CD4-positive, alpha-beta T cell (primary cell): ENCODE results near the gene IL17REL. TPM values are rescaled to one million over a fixed set of nuclear protein-coding genes. Genes with fewer than 3 reads are reported as not detected.
"Not testable (repeated sequence)": the region's sequence is repeated elsewhere in the genome, so short reads cannot be mapped to it uniquely, and the experiment has no call there.

Experiments used
- ATAC-seq: fragments of 200-7000 bp; cut with Tn5 transposase; one replicate; pipeline ENCODE4 v1.10.0; 2022; ENCODE audit warnings: mild to moderate bottlenecking; ENCODE audit not compliant: poor library complexity
- CTCF ChIA-PET: fragments of 350-600 bp; sonication (Branson Sonifier 250); formaldehyde crosslinking; loops from one replicate; lab custom pipeline; 2021; ENCODE audit warnings: antibody characterized with exemption, inconsistent platforms; lab: Charles Lee
- POLR2A ChIA-PET: fragments of 350-600 bp; sonication (Branson Sonifier 250); formaldehyde crosslinking; loops from one replicate; lab custom pipeline; 2021; ENCODE audit warnings: antibody characterized with exemption, inconsistent platforms; lab: Charles Lee
- DNase-seq, 14 experiments: peaks; one replicate each; pipeline ENCODE4 v3.0.0-alpha.2; 2013 to 2020; ENCODE audit warnings: mixed read lengths in 2 of 14
- H3K27ac ChIP-seq, 2 donors: one replicate each; pipeline versions ENCODE4 v1.5.1 to v1.7.0; 2013; ENCODE audit warnings: low read length in 2 of 2, low read depth in 1 of 2, mild to moderate bottlenecking in 1 of 2
- H3K27me3 ChIP-seq, 2 experiments: 1 replicate in 1 of 2; 2 replicates in 1 of 2; pipeline versions ENCODE4 v1.6.1 to v1.7.0; 2013; ENCODE audit warnings: low read length in 2 of 2, control low read depth in 1 of 2, mild to moderate bottlenecking in 1 of 2, moderate library complexity in 1 of 2; ENCODE audit not compliant: insufficient read depth in 2 of 2, control insufficient read depth in 1 of 2
- H3K36me3 ChIP-seq: one replicate; pipeline ENCODE4 v1.6.1; 2013; ENCODE audit warnings: low read length, control low read depth; ENCODE audit not compliant: insufficient read depth
- H3K4me1 ChIP-seq: one replicate; pipeline ENCODE4 v1.6.1; 2013; ENCODE audit warnings: low read length, control low read depth; ENCODE audit not compliant: insufficient read depth
- H3K4me3 ChIP-seq: one replicate; pipeline ENCODE4 v1.5.1; 2013; ENCODE audit warnings: mild to moderate bottlenecking, low read length, moderate library complexity
- H3K9me3 ChIP-seq, 2 experiments: 1 replicate in 1 of 2; 2 replicates in 1 of 2; pipeline versions ENCODE4 v1.6.1 to v1.7.0; 2013; ENCODE audit warnings: low read length in 2 of 2, mild to moderate bottlenecking in 2 of 2, control low read depth in 1 of 2, moderate library complexity in 1 of 2; ENCODE audit not compliant: control insufficient read depth in 1 of 2, insufficient read depth in 1 of 2
- H3K27ac Mint-ChIP-seq: one replicate; pipeline ENCODE4 v1.8.0; 2020; ENCODE audit warnings: mixed read lengths
- H3K27me3 Mint-ChIP-seq: one replicate; pipeline ENCODE4 v1.8.0; 2021; ENCODE audit warnings: mixed read lengths
- H3K36me3 Mint-ChIP-seq: one replicate; pipeline ENCODE4 v1.8.0; 2021; ENCODE audit warnings: low read depth, mixed read lengths
- H3K4me1 Mint-ChIP-seq: one replicate; pipeline ENCODE4 v1.8.0; 2021; ENCODE audit warnings: low read depth, mixed read lengths
- H3K4me3 Mint-ChIP-seq: one replicate; pipeline ENCODE4 v1.8.0; 2020; ENCODE audit warnings: mild to moderate bottlenecking, mixed read lengths
- H3K9me3 Mint-ChIP-seq: one replicate; pipeline ENCODE4 v1.8.0; 2020; ENCODE audit warnings: mixed read lengths
- intact Hi-C, 2 experiments: fragments of 100-400 bp; cut with DNase I in 1 of 2; cut with micrococcal nuclease in 1 of 2; formaldehyde crosslinking; loops; one replicate each; pipeline versions ENCODE4 v1.15.1 to v1.9.0; 2023 to 2025; cut with DNase I, micrococcal nuclease
- total RNA-seq, 174 experiments: library from RNA in 2 of 174; stranded (reverse) in 2 of 174; gene quantifications; one replicate each; pipeline ENCODE4 v1.2.3 and lab custom pipeline; 2021 to 2026
- TF ChIP-seq, protein P1 (sequence below): fragments of 200-600 bp; IDR thresholded peaks from one replicate; pipeline ENCODE4 v1.8.0; 2022; ENCODE audit warnings: antibody characterized with exemption, mild to moderate bottlenecking

Gene IL17REL
- total RNA-seq, 2 experiments from 2014 or later: not detected

DNA sequence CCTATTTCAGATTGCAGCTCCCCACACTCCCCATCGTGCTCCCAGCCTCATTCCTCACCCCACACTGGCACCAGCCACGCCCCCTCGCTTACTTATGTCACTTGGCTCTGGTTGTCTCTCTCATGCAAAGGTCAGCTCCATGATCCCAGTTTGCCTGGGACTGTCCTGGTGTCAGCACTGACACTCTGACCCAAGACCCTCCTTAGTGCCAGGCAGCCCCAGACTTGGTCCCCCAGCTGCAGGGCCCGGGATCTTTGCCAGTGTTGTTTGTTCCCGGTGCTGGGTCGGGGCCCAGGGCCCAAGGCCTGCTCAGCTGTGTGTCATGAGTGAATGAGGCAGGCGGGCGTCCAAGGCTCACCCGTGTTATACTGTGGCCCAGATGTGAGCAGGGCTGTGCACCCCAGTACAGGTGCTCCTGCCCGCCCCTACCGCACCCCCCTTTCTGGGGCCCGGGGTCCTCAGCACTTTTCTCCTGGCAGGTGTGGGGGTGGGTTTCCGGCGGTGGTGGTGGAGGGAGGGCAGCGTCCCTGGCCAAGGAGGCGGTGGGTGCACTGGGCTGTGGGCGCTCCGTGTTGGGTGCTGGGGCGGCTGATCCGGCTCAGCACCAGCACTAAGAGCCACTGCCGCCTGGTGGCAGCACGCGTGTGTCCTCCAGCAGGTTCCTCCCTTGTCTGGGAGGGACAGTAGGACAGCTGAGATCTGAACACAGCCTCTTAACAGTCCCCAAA lies 19.5 kb downstream of the IL17REL start:
- peaks cover 5% of the 10 kb centered on the region for H3K9me3 Mint-ChIP-seq

DNA sequence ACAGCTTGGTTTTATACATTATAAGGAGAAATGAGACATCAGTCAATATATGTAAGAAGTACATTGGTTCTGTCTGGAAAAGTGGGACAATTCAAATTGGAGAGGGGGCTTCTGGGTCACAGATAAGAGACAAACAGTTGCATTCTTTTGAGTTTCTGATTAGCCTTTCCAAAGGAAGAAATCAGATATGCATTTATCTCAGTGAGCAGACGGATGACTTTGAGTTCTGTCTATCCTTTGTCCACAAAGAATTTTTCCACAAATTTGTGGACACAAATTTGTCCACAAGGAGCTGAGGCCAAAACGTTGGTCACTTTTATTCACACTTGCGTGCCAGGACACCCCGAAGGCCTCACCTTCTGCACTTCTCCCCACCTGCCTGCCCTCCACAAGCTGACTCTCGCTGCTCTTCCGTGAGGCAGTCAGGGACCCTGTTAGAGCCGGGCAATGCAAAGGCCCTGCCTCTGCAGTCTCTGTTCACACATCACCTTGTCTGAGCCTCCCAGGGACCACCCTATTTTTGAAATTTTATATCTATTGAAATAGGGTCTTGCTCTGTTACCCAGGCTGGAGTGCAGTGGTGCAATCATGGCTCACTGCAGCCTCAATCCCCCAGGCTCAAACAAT lies 20.5 kb downstream of the IL17REL start:
- H3K27ac ChIP-seq: no peak overlapping the region
- DNase-seq (no peak), ATAC-seq (no peak)
- H3K27me3 ChIP-seq: no peaks in the 10 kb centered on the region
- intact Hi-C loops: loop anchor here in 1 of 2 experiments (2.0 to 5.0 kb wide), 2 partner anchors 33 to 40 kb away; no protein-coding TSS in a partner anchor
- no peak overlapping the region for H3K4me3 Mint-ChIP-seq
- CTCF ChIA-PET: interaction anchor here (1.9 kb wide), 1 partner anchor 8 kb away, joined by 8 read pairs; no protein-coding TSS in a partner anchor
- H3K27me3 Mint-ChIP-seq: peaks cover 4% of the 10 kb centered on the region
- peaks cover 5% of the 10 kb centered on the region for H3K9me3 Mint-ChIP-seq
- no peaks in the 10 kb centered on the region for H3K36me3 Mint-ChIP-seq
- POLR2A ChIA-PET: interaction anchor here (1.3 kb wide), 1 partner anchor 28 kb away, joined by 3 read pairs; no protein-coding TSS in a partner anchor
- H3K27ac Mint-ChIP-seq: no peak overlapping the region
- TF ChIP-seq, protein P1, sequence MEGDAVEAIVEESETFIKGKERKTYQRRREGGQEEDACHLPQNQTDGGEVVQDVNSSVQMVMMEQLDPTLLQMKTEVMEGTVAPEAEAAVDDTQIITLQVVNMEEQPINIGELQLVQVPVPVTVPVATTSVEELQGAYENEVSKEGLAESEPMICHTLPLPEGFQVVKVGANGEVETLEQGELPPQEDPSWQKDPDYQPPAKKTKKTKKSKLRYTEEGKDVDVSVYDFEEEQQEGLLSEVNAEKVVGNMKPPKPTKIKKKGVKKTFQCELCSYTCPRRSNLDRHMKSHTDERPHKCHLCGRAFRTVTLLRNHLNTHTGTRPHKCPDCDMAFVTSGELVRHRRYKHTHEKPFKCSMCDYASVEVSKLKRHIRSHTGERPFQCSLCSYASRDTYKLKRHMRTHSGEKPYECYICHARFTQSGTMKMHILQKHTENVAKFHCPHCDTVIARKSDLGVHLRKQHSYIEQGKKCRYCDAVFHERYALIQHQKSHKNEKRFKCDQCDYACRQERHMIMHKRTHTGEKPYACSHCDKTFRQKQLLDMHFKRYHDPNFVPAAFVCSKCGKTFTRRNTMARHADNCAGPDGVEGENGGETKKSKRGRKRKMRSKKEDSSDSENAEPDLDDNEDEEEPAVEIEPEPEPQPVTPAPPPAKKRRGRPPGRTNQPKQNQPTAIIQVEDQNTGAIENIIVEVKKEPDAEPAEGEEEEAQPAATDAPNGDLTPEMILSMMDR: no peak
- no peak overlapping the region for H3K4me3 ChIP-seq
- H3K4me1 Mint-ChIP-seq: peaks cover 6% of the 10 kb centered on the region
- H3K9me3 ChIP-seq: peaks cover 0 to 18% of the 10 kb centered on the region in 2 experiments
- H3K4me1 ChIP-seq: peaks cover 11% of the 10 kb centered on the region
- H3K36me3 ChIP-seq: no peaks in the 10 kb centered on the region

More for the DNA sequence above, 19.5 kb downstream of the IL17REL start:
- DNase-seq (peak; percentile 51 to 87 (median 67)), ATAC-seq (peak; percentile 95)
- no peaks in the 10 kb centered on the region for H3K27me3 ChIP-seq
- H3K36me3 ChIP-seq: no peaks in the 10 kb centered on the region
- CTCF ChIA-PET: interaction anchor here (0.7 to 2.3 kb wide), 9 partner anchors 8 to 67 kb away, joined by 3 to 17 read pairs (median 5); partner anchors contain the start of gene PIM3
- no peak overlapping the region for H3K27ac ChIP-seq
- peaks cover 4% of the 10 kb centered on the region for H3K27me3 Mint-ChIP-seq
- POLR2A ChIA-PET: interaction anchor here (0.5 to 1.3 kb wide), 3 partner anchors 29 to 76 kb away, joined by 3 read pairs; no protein-coding TSS in a partner anchor
- H3K4me1 Mint-ChIP-seq: peaks cover 6% of the 10 kb centered on the region
- no peak overlapping the region for H3K27ac Mint-ChIP-seq
- TF ChIP-seq, protein P1: peak; percentile 75
- H3K4me1 ChIP-seq: peaks cover 14% of the 10 kb centered on the region
- peaks cover 0 to 18% of the 10 kb centered on the region in 2 experiments for H3K9me3 ChIP-seq
- intact Hi-C loops: loop anchor here (1.0 to 5.0 kb wide), 4 partner anchors 34 to 226 kb away; no protein-coding TSS in a partner anchor
- no peaks in the 10 kb centered on the region for H3K36me3 Mint-ChIP-seq
- no peak overlapping the region for H3K4me3 Mint-ChIP-seq
- no peak overlapping the region for H3K4me3 ChIP-seq

DNA sequence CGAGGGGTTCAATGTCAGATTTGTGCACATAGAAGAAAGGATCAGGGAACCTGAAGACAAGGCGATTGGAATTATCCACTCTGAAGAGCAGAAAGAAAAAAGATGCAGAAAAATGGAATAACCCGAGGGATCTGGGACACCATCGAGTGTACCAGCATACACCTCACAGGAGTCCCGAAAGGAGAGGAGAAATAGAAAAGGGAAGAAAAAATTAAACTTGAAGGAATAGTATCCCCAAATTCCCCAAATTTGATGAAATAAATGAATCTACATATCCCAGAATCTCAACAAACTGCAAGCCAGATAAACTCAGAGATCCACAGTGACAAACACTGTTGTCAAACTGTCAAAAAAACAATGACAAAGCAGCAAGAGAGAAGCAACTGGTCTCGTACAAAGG lies 21.4 kb downstream of the IL17REL start:
- peaks cover 6% of the 10 kb centered on the region for H3K4me1 Mint-ChIP-seq
- H3K27ac ChIP-seq: no peak overlapping the region
- H3K9me3 ChIP-seq: peaks cover 7 to 18% of the 10 kb centered on the region in 2 experiments
- no peak overlapping the region for H3K4me3 Mint-ChIP-seq
- H3K36me3 Mint-ChIP-seq: no peaks in the 10 kb centered on the region
- TF ChIP-seq, protein P1: no peak
- H3K4me1 ChIP-seq: peaks cover 9% of the 10 kb centered on the region
- POLR2A ChIA-PET: no interaction called here
- CTCF ChIA-PET: no interaction called here
- peaks cover 6% of the 10 kb centered on the region for H3K9me3 Mint-ChIP-seq
- no peak overlapping the region for H3K4me3 ChIP-seq
- ATAC-seq: no peak
- DNase-seq: no peak
- H3K36me3 ChIP-seq: no peaks in the 10 kb centered on the region
- peaks cover 12% of the 10 kb centered on the region for H3K27me3 Mint-ChIP-seq
- no peaks in the 10 kb centered on the region for H3K27me3 ChIP-seq
- no peak overlapping the region for H3K27ac Mint-ChIP-seq
- intact Hi-C loops: loop anchor here in 1 of 2 experiments (5.0 kb wide), 1 partner anchor 41 kb away; no protein-coding TSS in a partner anchor

DNA sequence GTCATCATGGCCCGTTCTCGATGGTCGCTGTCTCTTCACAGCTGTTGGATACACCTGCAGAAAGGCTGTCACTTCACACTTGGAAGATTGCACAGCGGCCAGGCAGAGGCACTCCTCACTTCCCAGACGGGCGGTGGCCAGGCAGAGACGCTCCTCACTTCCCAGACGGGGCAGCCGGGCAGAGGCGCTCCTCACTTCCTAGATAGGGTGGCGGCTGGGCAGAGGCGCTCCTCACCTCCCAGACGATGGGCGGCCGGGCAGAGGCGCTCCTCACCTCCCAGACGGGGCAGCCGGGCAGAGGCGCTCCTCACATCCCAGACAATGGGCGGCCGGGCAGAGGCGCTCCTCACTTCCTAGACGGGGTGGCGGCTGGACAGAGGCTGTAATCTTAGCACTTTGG lies 22.7 kb downstream of the IL17REL start:
- intact Hi-C loops: loop anchor here (5.0 to 10.0 kb wide), 2 partner anchors 42 to 45 kb away; no protein-coding TSS in a partner anchor

More for the DNA sequence above, 22.7 kb downstream of the IL17REL start:
- H3K27me3 ChIP-seq, DNase-seq, POLR2A ChIA-PET, H3K4me3 ChIP-seq, ATAC-seq, H3K36me3 ChIP-seq, CTCF ChIA-PET, H3K27ac Mint-ChIP-seq, H3K36me3 Mint-ChIP-seq, H3K27ac ChIP-seq, H3K4me1 Mint-ChIP-seq, H3K4me3 Mint-ChIP-seq, H3K4me1 ChIP-seq: not testable (repeated sequence)
- peaks cover 15 to 18% of the 10 kb centered on the region in 2 experiments for H3K9me3 ChIP-seq
- Mint-ChIP-seq H3K9me3 (peaks cover 11% of the 10 kb centered on the region), H3K27me3 (peaks cover 24% of the 10 kb centered on the region)
